ENCODE data around the gene RGL1.

The RGL1 gene

DNA sequence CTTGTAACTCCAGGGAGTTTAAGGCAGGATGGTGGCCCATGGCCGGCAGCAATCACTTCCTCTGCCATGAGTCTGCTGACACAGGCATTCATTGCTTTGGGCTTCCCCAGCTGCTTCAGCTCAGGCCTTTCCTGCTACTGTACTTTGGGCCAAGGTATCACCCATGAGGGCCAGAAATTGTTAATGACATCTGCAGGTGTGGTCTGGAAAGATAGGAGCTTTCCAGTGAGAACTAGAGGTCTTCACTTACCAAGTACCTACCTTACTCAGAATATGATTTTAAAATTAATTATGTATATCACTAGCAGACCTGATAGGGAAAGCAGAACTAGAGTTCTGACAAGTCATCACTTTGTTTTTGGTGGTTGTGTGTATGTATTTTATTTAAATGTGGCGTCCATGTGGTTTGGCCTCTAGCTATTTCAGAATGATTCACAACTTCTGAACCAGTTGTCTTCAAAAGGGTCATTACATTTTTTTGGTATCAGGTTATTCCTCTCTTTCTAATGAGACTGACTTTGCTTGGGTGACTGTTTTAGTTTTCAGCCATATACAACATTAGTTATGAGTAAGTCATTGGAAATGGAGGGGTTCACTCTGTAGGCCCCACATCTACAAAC, 2.7 kb downstream of the RGL1 start:
- H3K27me3 ChIP-seq (ENCODE audit: insufficient read depth, low read length): no peaks in the 10 kb centered on the region
- H3K9me2 ChIP-seq (ENCODE audit: low read depth, low read length): no peaks in the 10 kb centered on the region
- no peaks in the 10 kb centered on the region for H3K79me2 ChIP-seq (ENCODE audit: insufficient read depth, low read length)
- no peak overlapping the region for H3K27ac ChIP-seq (ENCODE audit: low read depth, low read length, poor library complexity, severe bottlenecking)
- no peaks in the 10 kb centered on the region for H3F3A ChIP-seq (ENCODE audit: insufficient read depth, low read length)
- H4K20me1 ChIP-seq (ENCODE audit: insufficient read depth, low read length): no peaks in the 10 kb centered on the region
- no peak overlapping the region for H3K9ac ChIP-seq (ENCODE audit: low read length)
- H3K4me2 ChIP-seq (ENCODE audit: low read length): no peak overlapping the region
- no peaks in the 10 kb centered on the region for H3K36me3 ChIP-seq (ENCODE audit: insufficient read depth, low read length)
- H2AFZ ChIP-seq (ENCODE audit: low read length): no peak overlapping the region
- H3K4me1 ChIP-seq (ENCODE audit: insufficient read depth, low read length, severe bottlenecking): no peaks in the 10 kb centered on the region
- H3K4me3 ChIP-seq (ENCODE audit: low read depth, low read length, poor library complexity, severe bottlenecking): no peak overlapping the region
- no peak for TF ChIP-seq EZH2 (IDR thresholded peaks at IDR 0.05; ENCODE audit: borderline replicate concordance, low read length)
- TF ChIP-seq, protein P1, sequence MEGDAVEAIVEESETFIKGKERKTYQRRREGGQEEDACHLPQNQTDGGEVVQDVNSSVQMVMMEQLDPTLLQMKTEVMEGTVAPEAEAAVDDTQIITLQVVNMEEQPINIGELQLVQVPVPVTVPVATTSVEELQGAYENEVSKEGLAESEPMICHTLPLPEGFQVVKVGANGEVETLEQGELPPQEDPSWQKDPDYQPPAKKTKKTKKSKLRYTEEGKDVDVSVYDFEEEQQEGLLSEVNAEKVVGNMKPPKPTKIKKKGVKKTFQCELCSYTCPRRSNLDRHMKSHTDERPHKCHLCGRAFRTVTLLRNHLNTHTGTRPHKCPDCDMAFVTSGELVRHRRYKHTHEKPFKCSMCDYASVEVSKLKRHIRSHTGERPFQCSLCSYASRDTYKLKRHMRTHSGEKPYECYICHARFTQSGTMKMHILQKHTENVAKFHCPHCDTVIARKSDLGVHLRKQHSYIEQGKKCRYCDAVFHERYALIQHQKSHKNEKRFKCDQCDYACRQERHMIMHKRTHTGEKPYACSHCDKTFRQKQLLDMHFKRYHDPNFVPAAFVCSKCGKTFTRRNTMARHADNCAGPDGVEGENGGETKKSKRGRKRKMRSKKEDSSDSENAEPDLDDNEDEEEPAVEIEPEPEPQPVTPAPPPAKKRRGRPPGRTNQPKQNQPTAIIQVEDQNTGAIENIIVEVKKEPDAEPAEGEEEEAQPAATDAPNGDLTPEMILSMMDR (IDR thresholded peaks at IDR 0.05; ENCODE audit: low read length): no peak
- no peaks in the 10 kb centered on the region for H3K9me3 ChIP-seq (ENCODE audit: low read length)

DNA sequence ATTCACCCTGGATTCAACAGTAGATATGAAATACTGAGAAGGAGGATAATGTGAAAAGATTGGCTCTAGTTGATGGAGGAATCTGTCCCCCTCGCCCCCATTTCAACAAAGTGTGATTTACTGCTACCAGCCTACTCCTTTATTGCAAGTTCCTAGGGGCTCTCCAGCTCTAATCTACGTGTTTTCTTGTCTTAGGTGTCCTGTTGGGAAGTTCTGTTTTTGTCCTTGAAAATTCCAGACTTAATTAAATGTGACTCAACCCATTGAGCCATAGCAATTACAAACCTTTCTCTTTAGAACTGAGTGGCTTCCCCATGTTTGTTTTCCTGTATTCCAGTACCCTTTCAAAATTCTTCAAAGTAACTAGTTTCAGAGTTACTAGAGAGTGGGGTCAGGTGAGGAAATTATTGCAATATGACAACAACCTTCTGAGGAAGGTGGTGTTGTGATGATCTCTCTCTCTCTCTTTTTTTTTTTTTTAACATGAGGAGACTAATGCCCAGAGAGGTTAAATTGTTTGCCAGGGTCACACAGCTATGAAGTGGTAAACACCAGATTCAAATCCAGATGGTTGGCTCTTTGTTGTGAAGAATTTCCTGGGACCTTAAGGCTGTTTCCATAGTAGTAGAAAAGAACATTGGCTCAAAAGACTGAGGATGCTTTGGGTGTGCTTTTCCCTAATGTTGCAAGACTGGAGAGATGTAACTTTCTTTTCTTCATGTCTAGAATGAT, 3.5 kb downstream of the RGL1 start:
- Histone ChIP-seq H3K27ac (ENCODE audit: low read depth, low read length, poor library complexity, severe bottlenecking) (no peak overlapping the region), H3K9me2 (ENCODE audit: low read depth, low read length) (no peaks in the 10 kb centered on the region), H3K9me3 (ENCODE audit: low read length) (no peaks in the 10 kb centered on the region), H3K4me1 (ENCODE audit: insufficient read depth, low read length, severe bottlenecking) (no peaks in the 10 kb centered on the region), H3K4me2 (ENCODE audit: low read length) (no peak overlapping the region), H3K36me3 (ENCODE audit: insufficient read depth, low read length) (no peaks in the 10 kb centered on the region), H3K27me3 (ENCODE audit: insufficient read depth, low read length) (no peaks in the 10 kb centered on the region), H3K4me3 (ENCODE audit: low read depth, low read length, poor library complexity, severe bottlenecking) (no peak overlapping the region), H3K79me2 (ENCODE audit: insufficient read depth, low read length) (no peaks in the 10 kb centered on the region), H4K20me1 (ENCODE audit: insufficient read depth, low read length) (no peaks in the 10 kb centered on the region), H3K9ac (ENCODE audit: low read length) (no peak overlapping the region), H3F3A (ENCODE audit: insufficient read depth, low read length) (no peaks in the 10 kb centered on the region), H2AFZ (ENCODE audit: low read length) (no peak overlapping the region)
- TF ChIP-seq, protein P1 (IDR thresholded peaks at IDR 0.05; ENCODE audit: low read length): no peak
- no peak for TF ChIP-seq EZH2 (IDR thresholded peaks at IDR 0.05; ENCODE audit: borderline replicate concordance, low read length)

DNA sequence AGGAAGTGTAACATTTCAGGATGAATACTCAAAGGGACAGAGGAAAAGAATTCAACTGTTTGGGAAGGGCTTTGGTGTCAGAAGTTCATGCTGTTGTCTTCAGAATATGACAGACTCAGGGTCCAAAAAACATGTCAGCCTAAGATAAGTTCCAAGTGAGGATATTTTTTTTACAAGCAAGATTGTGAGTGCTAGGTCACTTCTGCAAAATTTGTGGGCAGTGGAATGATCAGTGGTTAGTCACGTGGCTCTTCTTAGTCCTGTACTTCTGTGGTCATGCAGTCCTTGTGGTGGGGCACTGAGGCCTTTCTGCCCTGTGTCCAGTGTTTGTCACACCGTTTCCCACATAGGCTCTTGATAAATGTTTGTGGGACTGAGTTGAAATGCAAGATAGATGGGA, 5.2 kb downstream of the RGL1 start:
- Histone ChIP-seq H3K36me3 (ENCODE audit: insufficient read depth, low read length) (no peaks in the 10 kb centered on the region), H3K9ac (ENCODE audit: low read length) (no peak overlapping the region), H3K4me3 (ENCODE audit: low read depth, low read length, poor library complexity, severe bottlenecking) (no peak overlapping the region), H3K27me3 (ENCODE audit: insufficient read depth, low read length) (no peaks in the 10 kb centered on the region), H4K20me1 (ENCODE audit: insufficient read depth, low read length) (no peaks in the 10 kb centered on the region), H2AFZ (ENCODE audit: low read length) (no peak overlapping the region), H3K79me2 (ENCODE audit: insufficient read depth, low read length) (no peaks in the 10 kb centered on the region), H3K9me2 (ENCODE audit: low read depth, low read length) (no peaks in the 10 kb centered on the region), H3F3A (ENCODE audit: insufficient read depth, low read length) (no peaks in the 10 kb centered on the region), H3K4me2 (ENCODE audit: low read length) (no peak overlapping the region), H3K27ac (ENCODE audit: low read depth, low read length, poor library complexity, severe bottlenecking) (no peak overlapping the region), H3K9me3 (ENCODE audit: low read length) (no peaks in the 10 kb centered on the region), H3K4me1 (ENCODE audit: insufficient read depth, low read length, severe bottlenecking) (no peaks in the 10 kb centered on the region)
- no peak for TF ChIP-seq EZH2 (IDR thresholded peaks at IDR 0.05; ENCODE audit: borderline replicate concordance, low read length)
- TF ChIP-seq, protein P1 (IDR thresholded peaks at IDR 0.05; ENCODE audit: low read length): no peak
